HL-60 (cell line): Measurements from ENCODE around the gene TSC22D4.
"Not testable (repeated sequence)": the region's sequence is repeated elsewhere in the genome, so short reads cannot be mapped to it uniquely, and the experiment has no call there.

Source experiments
- DNase-seq, 2 experiments: peaks; one replicate each; pipeline ENCODE4 v3.0.0-alpha.2; 2010 to 2020; ENCODE audit warnings: low read depth in 1 of 2, low spot score in 1 of 2
- H3K27ac ChIP-seq: fragments of 250-450 bp; sonication (Bioruptor Pico); replicated peaks from 2 replicates; pipeline ENCODE4 v1.5.1; 2020; ENCODE audit warnings: mild to moderate bottlenecking, moderate library complexity
- H3K27me3 ChIP-seq: fragments of 250-450 bp; sonication (Bioruptor Pico); 2 replicates; pipeline ENCODE4 v1.5.1; 2021; ENCODE audit warnings: mild to moderate bottlenecking, moderate library complexity; ENCODE audit not compliant: insufficient read depth, poor library complexity, severe bottlenecking
- H3K4me3 ChIP-seq: replicated peaks from 2 replicates; pipeline ENCODE4 v1.5.1; 2011; ENCODE audit warnings: mild to moderate bottlenecking, control low read depth, low read length; ENCODE audit not compliant: insufficient read depth
- GABPA ChIP-seq: IDR thresholded peaks from 2 replicates; pipeline ENCODE4 v1.6.1; 2012; ENCODE audit warnings: low read depth
- POLR2AphosphoS5 ChIP-seq: IDR thresholded peaks from 2 replicates; pipeline ENCODE4 v1.6.1; 2012; ENCODE audit warnings: low read depth
- SPI1 ChIP-seq: IDR thresholded peaks from 2 replicates; pipeline ENCODE4 v1.6.1; 2012; ENCODE audit warnings: low read depth, mild to moderate bottlenecking, borderline replicate concordance
- TF ChIP-seq, protein P1 (sequence below): IDR thresholded peaks from one replicate; pipeline ENCODE4 v1.5.1; 2011; ENCODE audit warnings: low read length, control low read depth, inconsistent platforms; ENCODE audit not compliant: insufficient read depth
- TF ChIP-seq, protein P2 (sequence below): IDR thresholded peaks from 2 replicates; pipeline ENCODE4 v1.6.1; 2012; ENCODE audit warnings: low read depth; ENCODE audit not compliant: insufficient replicate concordance

TSC22D4 gene

DNA sequence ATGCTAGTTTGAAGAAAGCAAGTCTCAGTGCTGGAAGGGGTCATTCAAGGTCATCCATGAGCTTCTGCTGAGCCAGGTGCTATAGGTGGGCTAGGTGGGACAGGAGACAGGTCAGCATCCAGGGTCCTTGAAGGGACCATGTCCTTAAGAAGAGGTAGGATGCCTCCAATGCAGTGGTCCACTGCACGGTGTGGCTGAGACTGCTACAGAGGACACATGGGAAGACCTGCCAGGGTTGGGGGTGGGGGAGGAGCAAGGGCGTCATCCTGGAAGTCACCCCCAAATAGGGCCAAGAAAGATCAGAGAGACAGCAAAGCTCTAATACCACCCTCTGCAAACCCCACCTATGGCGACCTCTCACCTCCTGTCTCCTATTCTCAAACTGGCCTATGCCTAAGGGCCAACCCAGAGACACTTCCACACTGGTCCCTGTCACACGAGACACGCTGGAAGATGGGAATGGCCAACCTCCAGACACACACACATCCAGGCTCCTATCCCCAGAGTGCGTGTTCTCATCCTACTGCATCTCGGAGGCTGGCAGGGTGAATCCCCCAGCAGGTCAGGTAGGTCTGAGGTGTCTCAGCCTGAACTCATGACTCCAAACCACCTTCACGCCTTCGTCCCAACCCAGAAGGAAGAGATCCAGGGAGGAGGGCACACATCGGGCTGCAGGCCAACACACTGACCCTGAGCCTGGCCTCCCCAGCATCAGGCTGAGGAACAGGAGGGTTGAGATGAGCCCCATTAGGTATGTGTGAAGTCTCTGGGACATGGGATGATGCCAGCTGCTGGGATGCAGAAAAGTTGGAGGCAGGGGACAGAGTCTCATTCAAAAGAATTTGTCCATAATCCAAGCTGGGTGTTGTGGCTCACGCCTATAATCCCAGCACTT is 37.1 kb downstream of the TSC22D4 start:
- Histone ChIP-seq H3K4me3 (no peak overlapping the region), H3K27ac (no peak overlapping the region), H3K27me3 (no peaks in the 10 kb centered on the region)
- TF ChIP-seq GABPA (no peak), SPI1 (no peak)
- no peak for DNase-seq

- H3K27ac ChIP-seq, H3K4me3 ChIP-seq, DNase-seq, H3K27me3 ChIP-seq: not testable (repeated sequence)
These were observed 39.8 kb downstream of the TSC22D4 start for GRCh38 chr7:100439244-100439643.

DNA sequence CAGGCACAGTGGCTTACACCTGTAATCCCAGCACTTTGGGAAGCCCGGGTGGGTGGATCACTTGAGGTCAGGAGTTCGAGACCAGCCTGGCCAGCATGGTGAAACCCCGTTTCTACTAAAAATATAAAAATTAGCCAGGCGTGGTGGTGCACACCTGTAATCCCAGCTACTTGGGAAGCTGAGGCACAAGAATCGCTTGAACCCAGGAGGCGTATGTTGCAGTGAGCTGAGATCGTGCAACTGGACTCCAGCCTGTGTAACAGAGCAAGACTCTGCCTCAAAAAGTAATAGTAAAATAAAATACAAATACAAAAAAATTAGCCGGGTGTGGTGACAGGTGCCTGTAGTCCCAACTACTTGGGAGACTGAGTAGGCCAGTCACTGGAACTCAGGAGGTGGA is 40.3 kb downstream of the TSC22D4 start:
- H3K4me3 ChIP-seq, DNase-seq, H3K27ac ChIP-seq, H3K27me3 ChIP-seq: not testable (repeated sequence)

DNA sequence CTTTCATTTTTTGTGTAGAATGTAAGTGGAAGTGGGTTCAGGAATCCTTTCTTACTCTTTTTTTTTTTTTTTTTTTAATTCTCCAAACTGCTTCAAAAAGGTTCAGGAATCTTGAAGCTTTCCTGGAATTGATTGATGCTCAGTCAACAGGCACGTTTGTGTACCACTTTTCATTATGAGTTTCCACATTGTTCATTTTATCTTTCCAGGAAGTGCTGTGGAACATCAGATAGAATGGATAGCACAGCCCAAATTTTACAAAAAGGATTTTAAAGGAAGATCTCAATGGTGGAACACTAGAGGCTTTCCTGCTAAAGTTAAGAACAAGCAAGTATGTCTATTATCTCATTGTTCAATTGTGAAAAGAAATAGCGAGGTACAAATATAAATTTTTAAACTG is 40.8 kb downstream of the TSC22D4 start:
- H3K27ac ChIP-seq = no peak overlapping the region
- no peak for DNase-seq
- no peaks in the 10 kb centered on the region for H3K27me3 ChIP-seq
- H3K4me3 ChIP-seq = no peak overlapping the region
- TF ChIP-seq GABPA (no peak), POLR2AphosphoS5 (no peak), SPI1 (no peak)
- TF ChIP-seq, protein P1, sequence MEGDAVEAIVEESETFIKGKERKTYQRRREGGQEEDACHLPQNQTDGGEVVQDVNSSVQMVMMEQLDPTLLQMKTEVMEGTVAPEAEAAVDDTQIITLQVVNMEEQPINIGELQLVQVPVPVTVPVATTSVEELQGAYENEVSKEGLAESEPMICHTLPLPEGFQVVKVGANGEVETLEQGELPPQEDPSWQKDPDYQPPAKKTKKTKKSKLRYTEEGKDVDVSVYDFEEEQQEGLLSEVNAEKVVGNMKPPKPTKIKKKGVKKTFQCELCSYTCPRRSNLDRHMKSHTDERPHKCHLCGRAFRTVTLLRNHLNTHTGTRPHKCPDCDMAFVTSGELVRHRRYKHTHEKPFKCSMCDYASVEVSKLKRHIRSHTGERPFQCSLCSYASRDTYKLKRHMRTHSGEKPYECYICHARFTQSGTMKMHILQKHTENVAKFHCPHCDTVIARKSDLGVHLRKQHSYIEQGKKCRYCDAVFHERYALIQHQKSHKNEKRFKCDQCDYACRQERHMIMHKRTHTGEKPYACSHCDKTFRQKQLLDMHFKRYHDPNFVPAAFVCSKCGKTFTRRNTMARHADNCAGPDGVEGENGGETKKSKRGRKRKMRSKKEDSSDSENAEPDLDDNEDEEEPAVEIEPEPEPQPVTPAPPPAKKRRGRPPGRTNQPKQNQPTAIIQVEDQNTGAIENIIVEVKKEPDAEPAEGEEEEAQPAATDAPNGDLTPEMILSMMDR = no peak
- TF ChIP-seq, protein P2, sequence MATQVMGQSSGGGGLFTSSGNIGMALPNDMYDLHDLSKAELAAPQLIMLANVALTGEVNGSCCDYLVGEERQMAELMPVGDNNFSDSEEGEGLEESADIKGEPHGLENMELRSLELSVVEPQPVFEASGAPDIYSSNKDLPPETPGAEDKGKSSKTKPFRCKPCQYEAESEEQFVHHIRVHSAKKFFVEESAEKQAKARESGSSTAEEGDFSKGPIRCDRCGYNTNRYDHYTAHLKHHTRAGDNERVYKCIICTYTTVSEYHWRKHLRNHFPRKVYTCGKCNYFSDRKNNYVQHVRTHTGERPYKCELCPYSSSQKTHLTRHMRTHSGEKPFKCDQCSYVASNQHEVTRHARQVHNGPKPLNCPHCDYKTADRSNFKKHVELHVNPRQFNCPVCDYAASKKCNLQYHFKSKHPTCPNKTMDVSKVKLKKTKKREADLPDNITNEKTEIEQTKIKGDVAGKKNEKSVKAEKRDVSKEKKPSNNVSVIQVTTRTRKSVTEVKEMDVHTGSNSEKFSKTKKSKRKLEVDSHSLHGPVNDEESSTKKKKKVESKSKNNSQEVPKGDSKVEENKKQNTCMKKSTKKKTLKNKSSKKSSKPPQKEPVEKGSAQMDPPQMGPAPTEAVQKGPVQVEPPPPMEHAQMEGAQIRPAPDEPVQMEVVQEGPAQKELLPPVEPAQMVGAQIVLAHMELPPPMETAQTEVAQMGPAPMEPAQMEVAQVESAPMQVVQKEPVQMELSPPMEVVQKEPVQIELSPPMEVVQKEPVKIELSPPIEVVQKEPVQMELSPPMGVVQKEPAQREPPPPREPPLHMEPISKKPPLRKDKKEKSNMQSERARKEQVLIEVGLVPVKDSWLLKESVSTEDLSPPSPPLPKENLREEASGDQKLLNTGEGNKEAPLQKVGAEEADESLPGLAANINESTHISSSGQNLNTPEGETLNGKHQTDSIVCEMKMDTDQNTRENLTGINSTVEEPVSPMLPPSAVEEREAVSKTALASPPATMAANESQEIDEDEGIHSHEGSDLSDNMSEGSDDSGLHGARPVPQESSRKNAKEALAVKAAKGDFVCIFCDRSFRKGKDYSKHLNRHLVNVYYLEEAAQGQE = no peak

GRCh38 chr7:100437150-100438100 is 41.6 kb downstream of the TSC22D4 start:
- H3K27me3 ChIP-seq = no peaks in the 10 kb centered on the region
- H3K27ac ChIP-seq = peak overlapping the region; percentile 95
- H3K4me3 ChIP-seq = peak overlapping the region; percentile 82
- no peak for DNase-seq
- no peak for TF ChIP-seq SPI1
- TF ChIP-seq, protein P1 = no peak
- no peak for TF ChIP-seq POLR2AphosphoS5
- no peak for TF ChIP-seq GABPA
- TF ChIP-seq, protein P2 = no peak
